ENCODE results near the gene SCO2. TPM values are rescaled to one million over a fixed set of nuclear protein-coding genes. Genes with fewer than 3 reads are reported as not detected.

SCO2 gene
- total and polyA plus RNA-seq, 9 of the 15 experiments (the other 6 are each of a cell fraction or from before 2014, with no cell fraction given), result 0.34 to 4.0 (median 1.1) TPM; not detected in 3

DNA sequence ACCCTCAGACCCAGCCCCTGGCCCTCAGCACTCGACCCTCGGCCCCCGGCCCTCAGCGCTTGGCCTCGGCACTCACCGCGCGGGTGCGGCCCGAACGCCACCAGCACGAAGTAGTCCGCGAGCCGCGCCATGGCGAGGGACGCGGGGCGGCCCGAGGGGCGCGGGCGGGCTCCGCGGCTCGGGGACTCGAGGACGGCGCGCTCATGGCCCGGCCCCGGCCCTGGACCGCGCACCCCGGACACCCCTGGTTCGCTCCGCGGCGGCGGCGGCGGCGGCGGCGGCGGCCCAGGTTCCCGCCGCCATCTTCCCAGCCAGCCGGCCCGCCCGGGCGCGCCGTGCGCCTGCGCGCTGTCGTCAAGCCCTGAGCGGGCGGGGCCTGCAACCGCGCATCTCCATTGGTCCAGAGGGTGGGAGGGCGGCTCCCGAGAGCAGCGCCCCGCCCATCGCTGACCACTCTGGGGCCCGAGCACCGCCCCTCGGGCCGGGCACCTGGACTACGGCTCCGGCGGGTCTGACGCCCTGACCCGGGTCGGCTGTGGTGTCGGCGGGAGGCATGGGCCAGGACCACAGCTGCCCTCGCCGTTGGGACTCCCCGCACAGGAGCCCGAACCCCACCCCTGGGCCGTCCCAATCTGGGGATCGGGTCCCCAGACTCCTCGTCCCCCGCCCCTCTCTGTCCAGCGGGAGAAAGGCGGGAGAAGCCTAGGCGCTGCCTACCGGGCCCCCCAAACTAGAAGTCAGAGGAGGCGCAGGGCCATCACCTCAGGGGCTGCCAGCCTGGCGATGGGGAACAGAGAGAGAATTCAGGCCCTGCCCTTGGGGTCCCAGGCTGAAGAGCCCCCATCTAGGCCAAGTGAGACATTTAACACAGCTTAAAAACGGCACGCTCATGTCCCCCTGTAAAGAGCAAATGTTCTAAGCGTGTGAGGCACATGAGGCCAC is 50.4 kb downstream of the SCO2 start, which contains the start of gene SBF1 (continued):
- TF ChIP-seq ZFX (CRISPR knock-in tag; IDR thresholded peaks at IDR 0.05) (peak; percentile 46), PCBP2 (IDR thresholded peaks at IDR 0.05; ENCODE audit: low read depth, low read length, poor library complexity, severe bottlenecking) (no peak), ZNF23 (CRISPR knock-in tag; IDR thresholded peaks at IDR 0.05) (no peak), KDM5B (IDR thresholded peaks at IDR 0.05; ENCODE audit: insufficient replicate concordance, low read depth, low read length) (peak; percentile 58), NR2C2 (CRISPR knock-in tag; IDR thresholded peaks at IDR 0.05) (no peak), NR2C2 (tag; IDR thresholded peaks at IDR 0.05) (no peak), ZNF830 (CRISPR knock-in tag; IDR thresholded peaks at IDR 0.05) (no peak), ZNF140 (CRISPR knock-in tag; IDR thresholded peaks at IDR 0.05) (no peak), ARID3A (IDR thresholded peaks at IDR 0.05; ENCODE audit: borderline replicate concordance, low read depth, low read length) (no peak), RBM34 (IDR thresholded peaks at IDR 0.05; ENCODE audit: borderline replicate concordance, insufficient read depth, low read length) (no peak), ZBTB7A (IDR thresholded peaks at IDR 0.05; ENCODE audit: borderline replicate concordance, control insufficient read depth, low read depth, low read length) (peak; percentile 40; the same call in 1 of the 2 replicates), SP1 (CRISPR knock-in tag; IDR thresholded peaks at IDR 0.05) (peak; percentile 49), SMAD1 (IDR thresholded peaks at IDR 0.05; ENCODE audit: low read depth, low read length, partially characterized antibody) (no peak), BACH1 (tag; IDR thresholded peaks at IDR 0.05) (no peak)
- TF ChIP-seq, protein P1, sequence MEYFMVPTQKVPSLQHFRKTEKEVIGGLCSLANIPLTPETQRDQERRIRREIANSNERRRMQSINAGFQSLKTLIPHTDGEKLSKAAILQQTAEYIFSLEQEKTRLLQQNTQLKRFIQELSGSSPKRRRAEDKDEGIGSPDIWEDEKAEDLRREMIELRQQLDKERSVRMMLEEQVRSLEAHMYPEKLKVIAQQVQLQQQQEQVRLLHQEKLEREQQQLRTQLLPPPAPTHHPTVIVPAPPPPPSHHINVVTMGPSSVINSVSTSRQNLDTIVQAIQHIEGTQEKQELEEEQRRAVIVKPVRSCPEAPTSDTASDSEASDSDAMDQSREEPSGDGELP (CRISPR knock-in tag; IDR thresholded peaks at IDR 0.05; ENCODE audit: borderline replicate concordance), result 0 out of 2 replicates have a peak, but pooled peaks have one; percentile 30
- TF ChIP-seq, protein P2, sequence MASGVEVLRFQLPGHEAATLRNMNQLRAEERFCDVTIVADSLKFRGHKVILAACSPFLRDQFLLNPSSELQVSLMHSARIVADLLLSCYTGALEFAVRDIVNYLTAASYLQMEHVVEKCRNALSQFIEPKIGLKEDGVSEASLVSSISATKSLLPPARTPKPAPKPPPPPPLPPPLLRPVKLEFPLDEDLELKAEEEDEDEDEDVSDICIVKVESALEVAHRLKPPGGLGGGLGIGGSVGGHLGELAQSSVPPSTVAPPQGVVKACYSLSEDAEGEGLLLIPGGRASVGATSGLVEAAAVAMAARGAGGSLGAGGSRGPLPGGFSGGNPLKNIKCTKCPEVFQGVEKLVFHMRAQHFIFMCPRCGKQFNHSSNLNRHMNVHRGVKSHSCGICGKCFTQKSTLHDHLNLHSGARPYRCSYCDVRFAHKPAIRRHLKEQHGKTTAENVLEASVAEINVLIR (CRISPR knock-in tag; IDR thresholded peaks at IDR 0.05), result no peak
- TF ChIP-seq, protein P3, sequence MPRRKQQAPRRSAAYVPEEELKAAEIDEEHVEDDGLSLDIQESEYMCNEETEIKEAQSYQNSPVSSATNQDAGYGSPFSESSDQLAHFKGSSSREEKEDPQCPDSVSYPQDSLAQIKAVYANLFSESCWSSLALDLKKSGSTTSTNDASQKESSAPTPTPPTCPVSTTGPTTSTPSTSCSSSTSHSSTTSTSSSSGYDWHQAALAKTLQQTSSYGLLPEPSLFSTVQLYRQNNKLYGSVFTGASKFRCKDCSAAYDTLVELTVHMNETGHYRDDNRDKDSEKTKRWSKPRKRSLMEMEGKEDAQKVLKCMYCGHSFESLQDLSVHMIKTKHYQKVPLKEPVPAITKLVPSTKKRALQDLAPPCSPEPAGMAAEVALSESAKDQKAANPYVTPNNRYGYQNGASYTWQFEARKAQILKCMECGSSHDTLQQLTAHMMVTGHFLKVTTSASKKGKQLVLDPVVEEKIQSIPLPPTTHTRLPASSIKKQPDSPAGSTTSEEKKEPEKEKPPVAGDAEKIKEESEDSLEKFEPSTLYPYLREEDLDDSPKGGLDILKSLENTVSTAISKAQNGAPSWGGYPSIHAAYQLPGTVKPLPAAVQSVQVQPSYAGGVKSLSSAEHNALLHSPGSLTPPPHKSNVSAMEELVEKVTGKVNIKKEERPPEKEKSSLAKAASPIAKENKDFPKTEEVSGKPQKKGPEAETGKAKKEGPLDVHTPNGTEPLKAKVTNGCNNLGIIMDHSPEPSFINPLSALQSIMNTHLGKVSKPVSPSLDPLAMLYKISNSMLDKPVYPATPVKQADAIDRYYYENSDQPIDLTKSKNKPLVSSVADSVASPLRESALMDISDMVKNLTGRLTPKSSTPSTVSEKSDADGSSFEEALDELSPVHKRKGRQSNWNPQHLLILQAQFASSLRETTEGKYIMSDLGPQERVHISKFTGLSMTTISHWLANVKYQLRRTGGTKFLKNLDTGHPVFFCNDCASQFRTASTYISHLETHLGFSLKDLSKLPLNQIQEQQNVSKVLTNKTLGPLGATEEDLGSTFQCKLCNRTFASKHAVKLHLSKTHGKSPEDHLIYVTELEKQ (CRISPR knock-in tag; IDR thresholded peaks at IDR 0.05), result no peak
